ENCODE results near the gene TSR1.

GRCh38 chr17:2384439-2385127 is 48.3 kb upstream of the TSR1 start:
- TF ChIP-seq BHLHE40 (IDR thresholded peaks at IDR 0.05; ENCODE audit: borderline replicate concordance) (no peak), ELF4 (IDR thresholded peaks at IDR 0.05) (no peak), ZNF384 (IDR thresholded peaks at IDR 0.05) (no peak), LEF1 (IDR thresholded peaks at IDR 0.05; ENCODE audit: borderline replicate concordance) (no peak), FOXM1 (IDR thresholded peaks at IDR 0.05; ENCODE audit: borderline replicate concordance) (no peak), L3MBTL2 (conservative IDR thresholded peaks at IDR 0.05) (no peak), FOXK2 (IDR thresholded peaks at IDR 0.05) (no peak), CTBP1 (IDR thresholded peaks at IDR 0.05; ENCODE audit: borderline replicate concordance) (no peak), NFRKB (IDR thresholded peaks at IDR 0.05) (no peak), HDGF (IDR thresholded peaks at IDR 0.05; ENCODE audit: borderline replicate concordance) (no peak), SP1 (IDR thresholded peaks at IDR 0.05) (no peak), PKNOX1 (IDR thresholded peaks at IDR 0.05) (no peak), FOXA1 (IDR thresholded peaks at IDR 0.05) (no peak), ARNT (IDR thresholded peaks at IDR 0.05) (no peak)

All from HEK293T (cell line).